ENCODE measurements around the gene CDKN2B-AS1.

GRCh38 chr9:21972361-21972760 is 22.2 kb upstream of the CDKN2B-AS1 start:
- TF ChIP-seq, protein P1, sequence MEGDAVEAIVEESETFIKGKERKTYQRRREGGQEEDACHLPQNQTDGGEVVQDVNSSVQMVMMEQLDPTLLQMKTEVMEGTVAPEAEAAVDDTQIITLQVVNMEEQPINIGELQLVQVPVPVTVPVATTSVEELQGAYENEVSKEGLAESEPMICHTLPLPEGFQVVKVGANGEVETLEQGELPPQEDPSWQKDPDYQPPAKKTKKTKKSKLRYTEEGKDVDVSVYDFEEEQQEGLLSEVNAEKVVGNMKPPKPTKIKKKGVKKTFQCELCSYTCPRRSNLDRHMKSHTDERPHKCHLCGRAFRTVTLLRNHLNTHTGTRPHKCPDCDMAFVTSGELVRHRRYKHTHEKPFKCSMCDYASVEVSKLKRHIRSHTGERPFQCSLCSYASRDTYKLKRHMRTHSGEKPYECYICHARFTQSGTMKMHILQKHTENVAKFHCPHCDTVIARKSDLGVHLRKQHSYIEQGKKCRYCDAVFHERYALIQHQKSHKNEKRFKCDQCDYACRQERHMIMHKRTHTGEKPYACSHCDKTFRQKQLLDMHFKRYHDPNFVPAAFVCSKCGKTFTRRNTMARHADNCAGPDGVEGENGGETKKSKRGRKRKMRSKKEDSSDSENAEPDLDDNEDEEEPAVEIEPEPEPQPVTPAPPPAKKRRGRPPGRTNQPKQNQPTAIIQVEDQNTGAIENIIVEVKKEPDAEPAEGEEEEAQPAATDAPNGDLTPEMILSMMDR (IDR thresholded peaks at IDR 0.05), result no peak
- no peak for TF ChIP-seq POLR2A (IDR thresholded peaks at IDR 0.05)
